CD4-positive, alpha-beta T cell treated with Interleukin-10 for 1 hour (primary cell): Measurements from ENCODE around the gene FGF9.

Experiments used
- DNase-seq: peaks from one replicate; pipeline ENCODE4 v3.0.0-alpha.2; 2020

FGF9 gene

GRCh38 chr13:21675095-21675991, 4.5 kb downstream of the FGF9 start:
- peak; percentile 41 for DNase-seq

- peak; percentile 7 for DNase-seq
Observed at GRCh38 chr13:21676611-21677021, 5.7 kb downstream of the FGF9 start.

GRCh38 chr13:21677075-21677623, 6.3 kb downstream of the FGF9 start:
- DNase-seq = no peak

- no peak for DNase-seq
Observed at GRCh38 chr13:21683034-21683733, 12.3 kb downstream of the FGF9 start.

DNA sequence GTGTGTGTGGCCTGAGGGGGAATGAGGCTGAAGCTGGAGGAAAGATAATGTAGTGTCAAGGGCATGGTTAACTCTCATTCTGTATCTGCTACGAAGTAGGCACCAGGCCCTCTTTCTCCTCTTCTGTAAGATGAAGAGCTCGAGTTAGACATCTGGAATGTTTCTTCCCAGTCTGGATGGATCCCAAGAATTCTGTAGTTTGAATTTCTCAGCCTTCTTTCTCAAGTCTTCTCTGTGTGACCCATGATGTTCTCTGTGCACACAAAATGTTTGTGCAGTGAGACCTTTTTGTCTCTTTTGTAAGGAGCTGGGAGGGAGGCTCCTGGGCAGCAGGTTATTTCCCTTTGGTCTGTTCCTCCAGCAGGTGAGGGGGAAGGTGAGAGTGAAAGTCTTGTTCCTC, 13.7 kb downstream of the FGF9 start:
- DNase-seq = no peak

GRCh38 chr13:21685485-21686064, 14.7 kb downstream of the FGF9 start:
- no peak for DNase-seq

GRCh38 chr13:21686751-21687391, 16.0 kb downstream of the FGF9 start:
- no peak for DNase-seq

DNA sequence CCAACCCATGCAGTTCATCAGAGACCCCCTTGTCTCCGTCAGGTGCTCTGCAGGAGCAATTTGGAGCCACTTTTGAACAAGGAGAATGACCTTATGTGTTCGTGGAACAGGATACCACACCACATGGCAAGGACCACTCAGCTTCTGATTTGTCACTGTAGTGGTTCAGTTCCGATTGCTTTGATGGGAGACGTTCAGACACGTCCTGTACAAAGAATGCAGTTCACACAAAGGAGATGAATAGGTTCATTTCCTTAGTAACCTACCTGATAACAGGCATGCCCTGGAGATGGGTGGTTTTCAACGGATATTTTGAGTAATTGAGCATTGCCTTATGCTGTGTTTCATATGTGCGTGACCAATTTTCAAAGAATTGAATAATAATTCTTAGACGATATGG, 17.2 kb downstream of the FGF9 start:
- DNase-seq = no peak

DNA sequence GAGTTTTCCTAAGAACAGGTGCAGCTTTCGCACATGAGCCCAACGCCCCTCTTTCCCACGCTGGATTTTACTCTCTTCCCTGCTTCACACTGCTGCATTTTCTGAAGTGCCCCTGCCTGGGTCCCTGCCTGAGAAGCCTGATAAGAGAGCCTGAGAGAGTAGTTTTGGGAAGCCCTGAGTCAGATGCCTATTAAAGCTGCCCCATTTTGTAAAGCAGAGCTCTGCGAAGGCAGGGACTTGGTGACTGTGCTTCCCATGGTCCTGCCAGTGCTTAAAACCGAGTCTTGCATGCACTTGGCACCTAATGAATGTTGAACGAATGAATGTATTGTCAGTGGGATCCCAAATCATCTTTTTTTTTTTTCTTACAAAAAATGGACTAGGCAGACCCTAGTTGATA, 18.2 kb downstream of the FGF9 start:
- DNase-seq = no peak

DNA sequence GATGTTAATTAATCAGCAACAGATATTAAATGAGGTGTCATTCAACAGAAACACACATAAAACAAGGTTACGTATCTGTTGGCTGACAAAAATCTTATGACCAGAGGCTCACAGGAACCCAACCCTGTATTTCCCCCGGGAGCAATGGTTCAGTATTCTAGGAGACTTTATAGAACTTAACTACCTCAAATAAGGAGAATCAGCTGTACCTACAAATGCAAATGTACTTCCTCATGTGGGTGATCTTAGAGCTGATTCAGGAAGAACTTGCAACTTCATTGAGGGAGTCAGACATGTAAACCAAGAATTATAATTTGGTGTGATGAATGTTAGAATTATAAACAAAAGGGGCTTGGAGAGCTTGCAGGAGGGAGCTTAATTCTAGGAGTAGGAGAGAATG, 20.1 kb downstream of the FGF9 start:
- DNase-seq = no peak

DNA sequence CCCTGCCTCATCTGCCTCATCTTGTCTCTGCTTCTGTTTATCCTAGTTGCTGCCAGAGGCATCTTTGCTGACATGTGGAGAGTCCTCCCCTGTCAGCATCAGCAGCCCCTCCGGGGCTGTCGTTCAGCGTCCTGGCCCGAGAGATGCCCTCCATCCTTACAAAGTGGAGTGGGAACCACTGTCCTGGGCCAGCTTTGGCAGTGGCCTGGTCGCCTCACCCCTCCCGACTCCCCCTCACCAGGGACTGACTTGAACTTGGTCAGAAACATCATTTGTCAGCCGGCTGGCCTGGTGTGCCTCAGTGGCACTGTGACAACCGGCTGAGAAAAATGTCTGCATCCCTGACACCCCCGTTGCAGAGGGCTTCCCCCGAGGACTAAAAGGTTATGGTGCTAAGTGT, 20.6 kb downstream of the FGF9 start:
- DNase-seq = no peak

DNA sequence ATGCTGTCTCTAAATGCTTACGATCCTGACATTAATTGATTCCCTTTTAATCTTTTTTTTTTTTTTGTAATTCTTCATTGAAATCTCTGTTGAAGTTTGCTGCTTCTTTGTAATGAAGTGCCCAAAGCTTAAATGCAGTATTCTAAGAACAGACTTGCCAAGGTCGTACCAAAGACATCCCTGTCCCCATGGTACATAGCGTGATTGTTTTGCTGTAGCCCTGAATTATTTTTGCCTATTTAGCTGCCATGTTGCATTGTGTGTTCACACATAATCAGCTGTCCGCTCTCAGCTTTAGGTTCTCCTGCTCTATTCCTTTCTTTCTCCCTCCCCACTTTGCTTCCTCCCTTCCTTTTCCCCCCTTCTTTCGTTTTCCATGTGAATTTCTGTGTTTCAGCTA, 21.1 kb downstream of the FGF9 start:
- DNase-seq = no peak

DNA sequence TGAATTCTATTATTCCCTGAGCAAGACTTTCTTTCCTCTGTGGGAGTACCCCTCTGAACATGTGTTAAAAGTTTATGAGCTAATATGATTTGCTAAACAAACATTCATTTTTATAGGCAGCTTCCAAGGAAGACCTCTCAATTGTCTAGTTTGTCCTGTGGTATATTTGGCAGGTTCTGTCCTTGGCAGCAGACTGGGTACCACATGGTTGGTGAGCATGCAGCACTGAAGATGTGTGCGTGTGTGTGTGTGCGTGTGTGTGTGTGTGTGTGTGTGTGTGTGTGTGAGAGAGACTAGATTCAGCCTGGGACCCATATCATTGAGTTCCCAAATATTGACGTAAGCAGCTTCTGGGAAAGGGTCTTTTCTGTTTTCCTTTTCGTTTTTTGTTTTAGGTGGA, 24.0 kb downstream of the FGF9 start:
- no peak for DNase-seq

GRCh38 chr13:21695546-21695945, 24.7 kb downstream of the FGF9 start:
- no peak for DNase-seq

DNA sequence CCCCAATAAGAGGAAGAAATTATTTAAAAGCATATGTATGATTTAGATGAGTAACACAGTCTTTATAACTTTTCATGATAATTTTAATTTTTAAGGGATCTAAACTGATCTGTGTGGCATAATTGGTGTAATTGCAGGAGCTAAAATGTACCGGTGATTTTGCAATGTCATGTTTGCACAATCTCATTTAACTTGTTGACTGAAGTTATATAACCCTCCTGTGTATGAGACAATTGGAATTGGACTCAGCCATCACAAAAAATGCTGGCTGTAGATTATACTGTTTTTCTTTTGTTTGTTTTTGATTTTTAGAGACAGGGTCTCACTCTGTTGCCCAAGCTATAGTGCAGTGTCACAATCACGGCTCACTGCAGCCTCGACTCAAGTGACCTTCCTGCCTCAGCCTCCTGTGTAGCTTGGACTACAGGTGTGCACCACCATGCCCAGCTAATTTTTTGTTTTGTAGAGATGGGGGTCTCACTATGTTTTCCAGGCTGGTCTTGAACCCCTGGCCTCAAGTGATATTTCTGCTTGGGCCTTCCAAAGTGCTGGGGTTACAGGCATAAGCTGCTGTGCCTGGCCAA, 26.1 kb downstream of the FGF9 start:
- DNase-seq = no peak

GRCh38 chr13:21698817-21699679, 28.2 kb downstream of the FGF9 start:
- DNase-seq = no peak

GRCh38 chr13:21701460-21701859, 30.6 kb downstream of the FGF9 start:
- no peak for DNase-seq

DNA sequence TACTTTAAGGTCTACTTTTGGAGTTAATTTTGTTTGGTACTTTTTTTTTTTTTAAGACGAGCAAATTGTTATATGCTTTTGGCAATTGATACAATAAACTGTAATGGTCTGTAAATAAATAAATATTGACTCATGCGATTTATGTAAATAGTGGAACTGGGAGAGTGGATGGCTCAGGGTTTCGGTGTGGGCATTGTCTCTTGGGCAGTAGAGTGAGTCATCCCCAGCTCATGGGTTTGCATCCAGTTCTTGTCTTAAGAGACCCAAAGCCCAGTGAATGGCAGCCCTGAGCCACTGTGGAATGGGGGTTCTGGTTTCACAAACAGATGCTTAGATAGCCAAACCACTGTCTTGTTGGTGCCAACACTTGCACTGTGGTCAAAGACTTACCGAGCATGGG, 33.0 kb downstream of the FGF9 start:
- DNase-seq = no peak

- no peak for DNase-seq
Observed at GRCh38 chr13:21707586-21707985, 36.7 kb downstream of the FGF9 start.

DNA sequence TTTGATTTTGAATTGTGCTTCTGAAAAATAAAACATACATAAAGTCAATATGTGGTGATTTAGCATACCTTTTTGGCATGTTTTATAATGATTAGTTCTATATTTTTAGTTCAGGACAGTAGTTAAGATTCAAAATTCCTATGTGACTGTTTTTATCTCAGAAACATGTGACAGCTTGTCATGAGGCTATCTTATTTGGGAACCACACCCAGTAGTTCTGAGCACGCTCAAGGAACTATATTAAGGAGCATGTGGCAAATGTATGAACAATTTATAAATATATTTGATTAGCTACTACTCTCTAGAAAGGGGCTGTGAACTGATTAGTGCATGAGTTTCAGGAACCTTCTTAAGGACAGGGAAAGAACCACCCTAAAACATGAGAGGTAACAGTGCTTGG, 38.8 kb downstream of the FGF9 start:
- no peak for DNase-seq

DNA sequence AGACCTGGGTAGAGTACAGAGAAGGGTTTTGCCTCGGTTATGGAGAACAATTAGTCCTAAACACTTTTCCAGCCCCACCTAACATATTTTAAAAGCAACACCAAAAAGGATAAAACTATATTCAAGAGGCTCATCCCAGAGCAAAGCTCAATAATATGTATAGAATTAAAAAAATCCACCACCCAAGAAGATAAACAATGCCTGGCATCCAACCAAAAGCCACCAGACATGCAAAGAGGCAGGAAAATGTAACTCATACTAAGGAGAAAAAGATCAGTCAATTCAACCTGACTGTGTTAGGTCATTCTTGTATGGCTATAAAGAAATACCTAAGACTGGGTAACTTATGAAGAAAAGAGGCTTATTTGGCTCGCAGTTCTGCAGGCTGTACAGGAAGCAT, 39.3 kb downstream of the FGF9 start:
- DNase-seq = no peak

DNA sequence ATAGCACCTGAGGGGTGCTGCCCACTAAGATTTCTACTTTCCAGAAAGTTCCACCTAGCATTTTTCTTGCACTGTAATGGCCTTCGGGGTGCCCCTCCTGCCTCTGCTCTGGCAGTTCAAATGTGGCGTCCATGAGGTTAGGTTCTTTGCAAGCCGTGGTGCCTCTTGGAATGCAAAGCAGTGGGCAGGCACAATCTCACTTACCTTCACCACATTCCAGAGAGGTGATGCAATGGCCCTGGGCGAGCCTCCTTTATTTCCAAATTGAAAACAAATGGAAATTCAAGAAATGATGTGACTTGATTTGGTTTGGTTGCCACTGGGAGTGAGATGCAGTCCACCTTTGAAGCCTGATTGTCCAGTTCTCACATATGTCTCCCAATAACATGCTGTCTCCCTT, 46.9 kb downstream of the FGF9 start:
- DNase-seq = no peak
